ENCODE data around the gene PDCD1. TPM values are rescaled to one million over a fixed set of nuclear protein-coding genes. Genes with fewer than 3 reads are reported as not detected.

PDCD1 gene
- total RNA-seq, 1 donor from 2014 or later: not detected

GRCh38 chr2:241864168-241864849 lies 5.6 kb upstream of the PDCD1 start:
- FAIRE-seq (no peak), DNase-seq (ENCODE audit: low read depth) (no peak)
- H3K4me3 ChIP-seq (ENCODE audit: low read depth, low read length): no peak overlapping the region
- peaks cover 13% of the 10 kb centered on the region for H3K27me3 ChIP-seq (ENCODE audit: control insufficient read depth, insufficient read depth, low read length)
- H3K36me3 ChIP-seq (ENCODE audit: control insufficient read depth, insufficient read depth, low read length): no peaks in the 10 kb centered on the region
- TF ChIP-seq CTCF (IDR thresholded peaks at IDR 0.05; ENCODE audit: insufficient read depth, low read length, severe bottlenecking): no peak

- Histone ChIP-seq H3K36me3 (ENCODE audit: control insufficient read depth, insufficient read depth, low read length) (no peaks in the 10 kb centered on the region), H3K4me3 (ENCODE audit: low read depth, low read length) (no peak overlapping the region), H3K27me3 (ENCODE audit: control insufficient read depth, insufficient read depth, low read length) (peaks cover 13% of the 10 kb centered on the region)
- FAIRE-seq: no peak
- TF ChIP-seq CTCF (IDR thresholded peaks at IDR 0.05; ENCODE audit: insufficient read depth, low read length, severe bottlenecking): no peak
- no peak for DNase-seq (ENCODE audit: low read depth)
Observed at GRCh38 chr2:241863536-241863954, 4.9 kb upstream of the PDCD1 start.

DNA sequence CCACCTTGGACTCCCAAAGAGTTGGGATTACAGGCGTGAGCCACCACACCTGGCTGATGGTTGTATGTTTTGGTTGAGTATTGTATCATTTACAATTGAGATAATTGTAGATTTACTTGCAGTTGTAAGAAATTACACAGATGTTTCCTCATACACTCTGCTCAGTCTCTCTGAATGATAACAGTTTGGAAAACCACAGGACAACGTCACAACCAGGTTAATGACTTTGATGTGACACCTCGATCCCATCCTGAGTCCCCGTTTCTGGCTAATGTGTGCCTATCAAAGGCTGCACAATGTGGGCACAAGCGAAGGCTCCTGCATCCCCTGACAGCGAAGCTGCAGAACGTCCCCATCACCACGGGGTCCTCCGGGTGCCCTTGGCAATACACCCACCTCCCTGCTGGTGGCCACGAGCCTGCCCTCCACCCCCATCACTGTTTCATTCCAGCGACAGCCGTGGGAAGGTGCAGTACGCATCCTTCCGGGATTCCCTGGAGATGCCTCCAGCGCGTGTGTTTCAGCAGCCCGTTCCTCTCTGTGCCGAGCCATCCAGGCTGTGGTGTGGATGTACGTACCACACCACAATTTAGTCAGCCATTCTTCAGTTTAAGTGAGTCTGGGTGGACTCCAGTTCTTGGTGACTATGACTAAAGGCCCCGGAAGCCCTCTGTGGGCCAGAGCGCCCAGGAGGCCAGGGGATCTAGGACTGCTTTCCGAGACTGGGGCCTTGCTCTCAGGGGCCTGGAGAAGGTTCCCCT lies 4.3 kb upstream of the PDCD1 start:
- H3K4me3 ChIP-seq (ENCODE audit: low read depth, low read length): no peak overlapping the region

DNA sequence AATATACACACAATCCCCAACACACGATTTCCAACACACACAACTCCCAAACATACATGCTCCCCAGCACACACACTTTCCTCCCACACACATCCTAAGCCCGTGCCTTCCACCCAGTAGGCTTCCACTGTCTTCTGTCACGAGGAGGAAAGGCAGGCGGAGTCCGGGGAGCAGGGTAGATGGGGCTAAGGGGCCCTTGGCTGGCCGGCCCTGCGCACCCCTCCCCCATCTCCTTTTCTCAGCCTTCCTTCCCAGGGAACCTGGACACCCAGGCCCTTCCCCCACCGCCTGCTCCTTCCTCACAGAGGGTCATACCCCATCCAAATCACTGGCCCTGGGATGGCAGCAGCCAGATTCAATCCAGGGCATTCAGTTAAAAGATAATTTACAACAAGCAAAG lies 3.4 kb upstream of the PDCD1 start:
- Histone ChIP-seq H3K36me3 (ENCODE audit: control insufficient read depth, insufficient read depth, low read length) (no peaks in the 10 kb centered on the region), H3K27me3 (ENCODE audit: control insufficient read depth, insufficient read depth, low read length) (peaks cover 13% of the 10 kb centered on the region), H3K4me3 (ENCODE audit: low read depth, low read length) (no peak overlapping the region)
- FAIRE-seq (no peak), DNase-seq (ENCODE audit: low read depth) (no peak)
- TF ChIP-seq CTCF (IDR thresholded peaks at IDR 0.05; ENCODE audit: insufficient read depth, low read length, severe bottlenecking): no peak

More for the DNA sequence above, 4.3 kb upstream of the PDCD1 start:
- Histone ChIP-seq H3K36me3 (ENCODE audit: control insufficient read depth, insufficient read depth, low read length) (no peaks in the 10 kb centered on the region), H3K27me3 (ENCODE audit: control insufficient read depth, insufficient read depth, low read length) (peaks cover 13% of the 10 kb centered on the region)
- TF ChIP-seq CTCF (IDR thresholded peaks at IDR 0.05; ENCODE audit: insufficient read depth, low read length, severe bottlenecking): no peak
- DNase-seq (ENCODE audit: low read depth) (no peak), FAIRE-seq (no peak)

- H3K27me3 ChIP-seq (ENCODE audit: control insufficient read depth, insufficient read depth, low read length): peaks cover 11% of the 10 kb centered on the region
- no peak for TF ChIP-seq CTCF (IDR thresholded peaks at IDR 0.05; ENCODE audit: insufficient read depth, low read length, severe bottlenecking)
- no peak overlapping the region for H3K4me3 ChIP-seq (ENCODE audit: low read depth, low read length)
- FAIRE-seq (peak; percentile 98), DNase-seq (ENCODE audit: low read depth) (no peak)
- H3K36me3 ChIP-seq (ENCODE audit: control insufficient read depth, insufficient read depth, low read length): no peaks in the 10 kb centered on the region
Observed at GRCh38 chr2:241861264-241861663, 2.6 kb upstream of the PDCD1 start.
